ENCODE data around the gene PTPRD.

The PTPRD gene

DNA sequence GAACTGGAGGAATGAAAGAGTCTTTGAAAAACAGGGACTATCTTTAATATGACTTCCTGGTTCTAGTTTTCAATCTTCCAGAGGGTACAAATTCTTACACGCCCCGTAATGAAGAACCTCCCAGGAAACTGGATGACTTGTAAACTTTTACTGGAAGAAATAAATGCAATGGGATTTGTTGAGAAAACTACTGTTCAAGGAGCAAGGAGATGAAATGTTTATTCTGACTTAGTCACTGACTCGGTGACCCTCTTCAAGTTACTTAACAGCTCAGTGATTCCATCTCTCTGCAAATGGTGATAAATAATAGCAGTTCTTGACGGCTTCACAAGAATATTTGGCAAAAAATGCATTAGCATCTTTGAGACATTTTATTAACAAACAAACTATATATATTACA is 858.6 kb downstream of the PTPRD start:
- no peak for DNase-seq (ENCODE audit: low read depth in 2 of 2)

DNA sequence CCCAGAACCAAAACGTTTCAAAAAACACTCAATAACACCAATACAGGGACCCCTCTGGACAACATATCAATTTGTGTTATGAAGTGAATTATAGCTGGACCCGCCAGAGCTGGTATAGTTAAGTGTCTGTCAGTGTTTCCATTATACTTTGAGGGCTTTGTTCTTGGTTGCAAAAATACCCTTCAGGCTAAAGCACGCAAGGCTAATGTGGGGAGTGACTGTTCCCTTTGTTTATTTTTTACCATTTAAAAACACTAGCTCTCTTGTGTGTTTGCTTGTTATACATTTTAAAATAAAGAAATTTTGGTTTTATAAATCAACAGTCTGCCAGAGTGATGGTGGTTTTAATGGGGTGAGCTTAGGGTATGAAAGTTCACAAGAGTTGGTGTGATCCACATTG is 859.5 kb downstream of the PTPRD start:
- DNase-seq (ENCODE audit: low read depth in 2 of 2): no peak

DNA sequence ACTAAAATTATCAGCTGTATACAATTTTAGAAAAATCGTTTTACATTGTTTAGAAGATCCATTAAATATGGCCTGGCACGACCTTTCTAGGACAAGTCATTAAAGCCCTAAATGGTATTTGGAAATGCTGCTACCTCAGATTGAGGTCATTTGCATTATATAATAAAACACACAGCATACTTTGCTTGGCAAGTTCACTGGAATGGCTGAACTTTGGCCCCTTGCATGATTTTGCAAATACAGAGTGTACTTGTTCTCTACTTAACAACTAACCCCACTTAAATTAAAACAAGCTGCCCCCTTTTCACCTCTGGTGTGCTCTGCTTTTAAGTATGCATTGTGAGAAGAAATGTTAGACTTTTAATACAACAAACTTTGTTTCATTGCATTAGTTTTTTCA is 860.1 kb downstream of the PTPRD start:
- DNase-seq (ENCODE audit: low read depth in 2 of 2): no peak

DNA sequence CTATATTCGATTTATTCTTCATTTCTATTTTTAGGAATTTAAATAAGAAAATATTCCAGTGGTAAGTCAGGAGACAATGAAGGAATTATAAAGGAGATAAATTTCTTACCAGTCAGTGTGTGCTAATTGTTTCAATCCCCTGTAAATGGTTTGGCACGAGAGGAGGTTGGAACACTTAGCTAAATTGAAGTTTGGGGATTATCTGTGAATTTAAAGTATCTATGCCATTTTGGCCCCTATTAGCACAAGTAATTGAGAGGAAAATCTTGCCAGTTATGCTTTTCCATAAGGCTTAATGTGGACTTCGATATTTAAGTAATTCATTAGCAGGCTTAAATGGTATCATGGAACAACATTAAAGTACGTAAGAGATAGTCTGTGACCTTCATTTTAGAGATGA is 860.8 kb downstream of the PTPRD start:
- no peak for DNase-seq (ENCODE audit: low read depth in 2 of 2)

DNA sequence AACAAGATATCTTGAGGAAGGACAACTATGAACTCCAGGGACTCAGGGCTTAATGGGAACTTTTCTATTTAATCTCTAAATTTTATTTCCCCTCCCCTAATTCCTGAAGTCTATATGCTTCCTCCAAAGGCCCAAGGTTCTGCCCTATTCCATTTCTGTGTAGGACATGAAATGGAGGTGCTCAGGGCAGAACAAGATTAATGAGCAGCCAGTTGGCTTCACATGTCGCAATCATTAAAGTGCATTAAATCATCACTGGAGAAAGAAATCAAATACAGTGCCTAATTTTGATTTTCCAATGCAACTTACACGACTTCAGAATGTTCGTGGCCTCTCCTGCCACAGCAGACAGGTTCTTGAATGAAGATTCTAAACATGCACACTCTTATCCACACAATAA is 862.1 kb downstream of the PTPRD start:
- DNase-seq (ENCODE audit: low read depth in 2 of 2): no peak

DNA sequence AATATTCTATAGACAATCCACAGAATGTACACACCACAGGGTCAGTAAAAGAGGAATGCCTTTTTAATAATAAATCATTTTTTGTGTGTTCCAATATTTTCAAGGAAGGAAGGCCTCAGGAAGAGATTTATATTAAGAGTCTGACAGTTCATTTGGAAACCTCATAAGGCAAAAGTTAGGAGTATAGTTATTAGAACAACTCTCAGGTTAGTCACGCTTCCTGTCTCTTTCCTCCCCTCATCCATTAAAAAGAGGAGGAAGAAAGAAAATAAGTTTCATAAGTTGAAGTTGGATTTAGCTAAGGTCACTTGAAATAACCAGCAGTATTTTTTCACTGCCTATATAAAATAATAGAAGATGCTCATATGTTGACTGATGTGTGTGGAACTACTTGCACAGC is 863.2 kb downstream of the PTPRD start:
- no peak for DNase-seq (ENCODE audit: low read depth in 2 of 2)

DNA sequence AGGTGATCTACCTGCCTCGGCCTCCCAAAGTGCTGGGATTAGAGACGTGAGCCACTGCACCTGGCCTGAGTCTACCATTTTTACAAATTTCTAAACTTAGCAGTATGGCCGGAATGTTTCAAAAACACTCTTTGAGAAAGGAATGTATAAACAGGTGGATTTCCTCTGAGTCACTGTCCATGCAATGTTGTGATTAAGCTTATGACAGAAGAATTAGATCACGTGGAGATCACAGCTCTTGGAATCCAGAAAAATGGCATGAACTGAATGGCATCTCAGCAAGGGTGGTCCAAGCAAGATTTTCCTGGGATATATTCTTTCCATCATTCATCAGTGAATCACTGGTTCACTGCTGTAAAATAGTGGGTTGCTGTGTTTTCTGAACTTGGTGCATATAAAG is 865.0 kb downstream of the PTPRD start:
- DNase-seq (ENCODE audit: low read depth in 2 of 2): no peak

DNA sequence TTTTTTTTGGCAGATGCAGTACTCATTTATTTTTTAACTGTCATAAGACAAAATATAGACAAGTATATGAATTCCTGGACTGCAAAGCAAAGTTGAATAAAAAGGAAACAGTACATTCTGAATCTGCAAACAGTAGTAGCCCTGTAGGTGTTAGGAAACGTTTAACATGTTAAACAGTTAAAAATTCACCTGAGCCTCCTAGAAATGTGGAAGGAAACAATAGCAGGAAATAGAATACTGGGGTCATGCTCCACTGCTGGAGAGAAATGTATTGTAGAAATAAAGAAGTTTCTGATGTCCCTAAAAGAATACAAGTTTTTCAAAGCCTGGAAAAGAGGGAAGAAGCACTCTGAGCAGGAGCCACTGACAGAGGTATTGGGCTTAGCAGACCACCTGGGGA is 866.0 kb downstream of the PTPRD start:
- no peak for DNase-seq (ENCODE audit: low read depth in 2 of 2)

DNA sequence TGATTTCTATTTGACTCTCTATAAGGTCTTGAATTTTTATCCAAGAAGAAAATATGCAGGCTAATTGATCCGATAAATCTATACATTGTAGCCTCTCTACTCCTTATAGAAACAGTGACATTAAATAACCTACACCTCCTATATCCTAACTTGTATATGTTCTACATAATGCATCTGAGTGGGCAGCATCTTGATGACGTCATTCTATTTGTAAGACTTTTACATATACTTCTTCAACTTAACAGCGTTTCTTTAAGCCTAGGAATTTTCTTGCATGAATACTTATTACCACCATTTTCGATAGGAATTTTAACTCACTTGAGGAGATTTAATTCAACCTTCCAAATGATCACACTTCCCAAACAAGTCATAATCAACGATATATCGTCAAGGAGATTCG is 869.0 kb downstream of the PTPRD start:
- no peak for DNase-seq (ENCODE audit: low read depth in 2 of 2)

DNA sequence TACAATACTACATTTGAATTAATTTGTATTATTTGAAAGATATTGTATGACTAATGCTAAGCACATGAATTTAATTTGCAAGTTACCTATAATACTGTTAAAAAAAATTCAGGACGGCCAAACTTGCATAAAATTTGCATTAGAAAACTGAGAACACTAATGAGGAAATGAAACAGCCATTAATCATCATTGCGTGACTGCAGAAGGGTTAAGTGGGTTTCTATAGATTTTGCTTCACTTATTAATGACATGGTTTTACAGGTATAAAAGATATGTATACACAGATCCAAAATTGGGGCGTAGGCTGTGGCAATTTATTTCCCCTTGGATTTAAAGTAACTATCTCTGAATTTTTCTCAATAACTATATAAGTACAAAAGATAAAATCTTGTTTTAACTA is 882.6 kb downstream of the PTPRD start:
- DNase-seq (ENCODE audit: low read depth in 2 of 2): no peak

DNA sequence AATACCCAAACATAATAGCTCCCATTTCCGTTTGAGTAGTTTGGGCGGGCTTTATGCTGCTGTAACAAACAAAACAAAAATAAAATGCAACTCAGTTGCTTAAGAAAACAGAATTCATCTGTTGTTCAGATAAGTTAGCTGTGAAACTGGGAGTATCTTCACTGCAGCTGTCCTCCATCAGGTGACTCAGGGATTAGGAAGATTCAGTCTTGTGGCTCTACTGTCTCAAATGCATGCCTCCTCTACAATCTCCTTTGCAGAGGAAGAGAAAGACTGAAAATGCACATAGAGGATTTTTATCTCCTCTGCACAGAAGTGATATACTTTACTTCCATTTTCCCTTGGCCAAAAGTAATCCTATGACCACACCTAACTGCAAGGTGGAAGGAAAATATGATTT is 883.7 kb downstream of the PTPRD start:
- DNase-seq (ENCODE audit: low read depth in 2 of 2): no peak

DNA sequence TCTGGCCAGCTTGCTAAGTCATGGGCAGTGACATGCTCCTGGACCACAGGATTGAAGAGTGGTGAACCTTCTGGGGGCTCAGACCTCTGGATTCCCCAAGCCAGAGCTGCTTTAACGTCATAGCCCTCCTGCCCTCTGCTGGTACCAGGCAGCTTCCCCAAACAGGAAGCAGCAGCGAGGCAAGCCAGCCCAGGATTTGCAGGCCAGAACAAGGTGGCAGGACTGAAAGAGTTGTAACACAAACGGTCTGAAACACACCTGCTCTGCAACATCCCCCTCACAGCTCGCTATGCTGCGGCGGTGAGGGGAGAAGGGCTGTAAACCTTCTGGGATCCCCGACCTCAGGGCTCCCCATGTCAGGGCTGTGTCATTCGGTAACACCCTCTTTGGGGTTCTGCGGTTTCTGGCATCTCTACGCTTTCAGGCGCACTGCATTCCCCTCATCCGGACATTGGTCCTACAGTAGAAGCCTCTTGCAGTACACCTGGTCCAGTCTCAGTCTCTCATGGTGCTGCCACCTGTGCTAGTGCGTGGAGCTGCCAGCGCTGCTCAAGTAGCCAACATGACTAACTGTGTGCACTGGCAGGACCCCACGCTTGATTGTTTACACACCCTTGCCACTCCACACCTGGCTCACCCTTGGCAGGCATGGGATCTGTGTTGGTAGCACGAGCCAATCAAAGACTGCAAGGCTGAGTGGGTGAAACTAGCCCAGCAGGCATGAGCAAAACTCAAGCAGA is 893.3 kb downstream of the PTPRD start:
- DNase-seq (ENCODE audit: low read depth in 2 of 2): no peak

DNA sequence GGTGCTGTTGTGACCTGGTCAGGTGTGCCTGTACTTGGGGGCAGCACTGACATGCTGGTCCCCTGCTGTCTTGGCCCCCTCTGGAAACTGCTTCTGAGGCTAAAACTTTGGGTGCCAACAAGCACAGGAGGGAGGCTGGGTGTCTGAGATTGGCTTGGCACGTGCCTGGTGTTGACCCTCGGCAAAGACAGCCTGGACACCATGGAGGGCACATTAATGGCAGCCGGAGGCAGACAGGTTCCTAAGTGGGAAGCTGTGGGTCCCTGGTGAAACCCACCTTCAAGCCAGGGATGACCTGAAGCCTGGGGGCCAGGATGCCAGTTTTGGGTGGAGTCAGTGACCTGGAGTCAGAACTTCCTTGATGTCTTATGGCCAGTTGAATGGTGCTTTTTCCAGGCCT is 894.1 kb downstream of the PTPRD start:
- no peak for DNase-seq (ENCODE audit: low read depth in 2 of 2)

DNA sequence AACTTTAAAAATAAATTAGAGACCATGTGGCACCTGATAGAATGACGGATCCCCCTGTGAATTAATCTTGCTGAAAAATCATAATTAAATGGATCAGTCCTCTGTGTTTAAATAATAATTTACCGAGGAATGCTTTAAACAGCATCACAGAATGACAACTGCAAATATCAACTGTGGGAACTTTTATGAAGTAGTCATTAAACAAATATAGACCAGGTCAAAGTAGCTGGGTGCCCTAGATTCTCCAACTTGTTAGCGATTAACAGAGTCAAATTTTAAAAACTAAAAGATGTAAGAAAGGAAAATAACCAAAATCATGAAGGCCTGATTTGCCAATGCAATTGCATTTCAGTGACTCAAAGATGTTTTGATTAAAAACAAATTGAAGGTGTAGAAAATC is 933.4 kb downstream of the PTPRD start:
- DNase-seq (ENCODE audit: low read depth in 2 of 2): no peak

DNA sequence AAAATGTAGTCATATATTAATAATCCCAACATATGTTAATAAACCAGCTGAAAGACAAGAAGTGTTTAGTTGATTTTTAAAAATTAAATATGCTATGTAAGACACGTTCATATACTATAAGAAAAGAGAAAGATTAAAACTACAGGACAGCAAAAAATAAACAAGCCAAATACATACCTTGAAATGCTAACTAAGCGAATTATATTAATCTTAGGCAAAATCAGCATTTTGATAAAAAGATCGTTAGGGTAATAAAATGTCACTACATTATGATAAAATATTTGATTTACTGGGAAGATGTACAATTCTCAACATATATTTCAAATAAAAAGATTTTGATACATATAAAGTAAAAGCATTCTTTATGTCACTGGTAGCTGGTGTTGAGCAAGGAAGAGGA is 938.3 kb downstream of the PTPRD start:
- no peak for DNase-seq (ENCODE audit: low read depth in 2 of 2)

DNA sequence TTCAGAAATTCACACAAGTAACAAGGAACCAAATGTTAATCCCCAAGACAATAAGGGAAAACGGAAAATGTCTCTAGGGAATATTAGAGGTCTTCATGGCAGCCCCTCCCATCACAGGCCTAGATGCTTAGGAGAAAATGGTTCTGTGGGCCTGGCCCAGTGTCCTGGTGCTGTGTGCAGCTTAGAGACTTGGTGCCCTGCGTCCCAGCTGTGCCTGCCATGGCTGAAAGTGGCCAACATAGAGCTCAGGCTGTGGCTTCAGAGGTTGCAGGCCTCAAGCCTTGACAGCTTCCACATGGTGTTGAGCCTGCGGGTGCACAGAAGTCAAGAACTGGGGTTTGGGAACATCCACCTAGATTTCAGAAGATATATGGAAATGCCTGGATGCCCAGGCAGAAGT is 942.3 kb downstream of the PTPRD start:
- DNase-seq (ENCODE audit: low read depth in 2 of 2): no peak

DNA sequence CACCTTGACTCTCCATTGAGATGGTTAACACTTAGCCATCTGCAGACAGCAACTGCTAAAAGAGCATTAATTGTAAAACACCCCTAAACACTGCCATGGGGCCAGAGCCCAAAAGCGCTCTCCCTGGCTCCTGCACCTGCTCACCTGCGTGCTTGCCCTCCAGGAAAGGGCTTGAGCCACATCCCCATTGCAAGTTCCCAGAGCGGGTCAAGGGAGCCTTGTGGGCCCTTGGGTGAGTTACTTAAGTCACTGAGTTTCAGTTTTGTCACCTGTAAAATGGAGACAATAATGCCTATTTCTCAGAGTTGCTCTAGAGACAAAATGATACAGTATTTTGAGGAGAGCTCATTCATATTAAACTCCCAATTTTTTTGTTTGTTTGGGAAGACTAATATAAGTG is 967.8 kb downstream of the PTPRD start:
- no peak for DNase-seq (ENCODE audit: low read depth in 2 of 2)

DNA sequence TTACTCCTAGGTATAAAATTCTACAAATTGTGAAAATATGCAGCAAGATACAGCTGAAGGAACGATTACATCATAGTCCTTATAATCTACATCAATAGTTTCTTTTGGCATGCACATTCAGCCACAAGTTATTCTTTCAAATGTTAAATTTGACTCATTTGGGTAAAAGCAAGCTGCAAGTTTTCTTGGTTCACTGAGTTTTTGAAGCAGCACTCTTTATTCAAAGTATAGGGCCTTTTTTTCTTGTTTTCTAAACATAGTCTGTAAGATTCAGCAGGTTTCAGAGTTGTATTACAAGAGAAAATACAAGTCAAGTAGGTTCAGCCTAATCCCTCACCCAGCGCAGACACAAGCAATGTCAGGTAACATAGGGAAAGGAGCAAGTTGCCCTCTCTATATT is 981.5 kb downstream of the PTPRD start:
- DNase-seq (ENCODE audit: low read depth in 2 of 2): no peak

DNA sequence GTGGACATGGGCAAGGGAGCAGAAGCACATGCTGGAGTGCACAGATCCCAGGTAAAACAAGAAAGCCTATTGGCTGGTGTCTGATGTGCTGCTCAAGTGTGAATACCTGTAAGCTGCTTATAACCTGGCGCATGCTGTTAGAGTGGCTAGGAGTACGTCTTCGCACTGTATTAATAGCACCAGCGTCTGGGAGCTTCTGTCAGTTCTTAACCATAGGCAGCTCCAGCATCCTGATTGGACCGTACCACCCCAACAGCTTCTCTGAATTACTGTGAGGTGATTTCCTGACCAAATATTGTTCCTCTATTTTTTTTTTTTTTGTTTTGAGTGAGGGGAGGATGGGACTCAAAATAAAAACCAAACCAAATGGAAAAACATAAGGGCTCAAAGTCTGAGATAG is 987.6 kb downstream of the PTPRD start:
- DNase-seq (ENCODE audit: low read depth in 2 of 2): no peak

DNA sequence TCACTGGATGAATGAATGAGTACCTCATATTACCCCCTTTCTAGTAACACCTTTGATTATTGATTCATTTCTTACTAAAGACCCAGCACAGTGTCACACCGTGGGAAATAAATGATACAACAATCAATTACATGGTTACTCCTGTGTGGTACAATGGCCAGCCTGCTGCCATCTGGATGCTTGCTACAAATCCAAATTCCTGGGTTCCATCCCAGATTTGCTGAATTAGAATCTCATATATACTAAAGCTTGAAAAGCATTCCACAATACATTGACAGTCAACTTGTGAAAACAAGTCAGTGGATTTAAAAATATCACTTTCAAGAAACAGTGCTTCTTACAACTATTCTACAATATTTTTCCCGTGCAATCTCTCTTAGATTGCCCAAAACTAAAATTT is 989.3 kb downstream of the PTPRD start:
- no peak for DNase-seq (ENCODE audit: low read depth in 2 of 2)

DNA sequence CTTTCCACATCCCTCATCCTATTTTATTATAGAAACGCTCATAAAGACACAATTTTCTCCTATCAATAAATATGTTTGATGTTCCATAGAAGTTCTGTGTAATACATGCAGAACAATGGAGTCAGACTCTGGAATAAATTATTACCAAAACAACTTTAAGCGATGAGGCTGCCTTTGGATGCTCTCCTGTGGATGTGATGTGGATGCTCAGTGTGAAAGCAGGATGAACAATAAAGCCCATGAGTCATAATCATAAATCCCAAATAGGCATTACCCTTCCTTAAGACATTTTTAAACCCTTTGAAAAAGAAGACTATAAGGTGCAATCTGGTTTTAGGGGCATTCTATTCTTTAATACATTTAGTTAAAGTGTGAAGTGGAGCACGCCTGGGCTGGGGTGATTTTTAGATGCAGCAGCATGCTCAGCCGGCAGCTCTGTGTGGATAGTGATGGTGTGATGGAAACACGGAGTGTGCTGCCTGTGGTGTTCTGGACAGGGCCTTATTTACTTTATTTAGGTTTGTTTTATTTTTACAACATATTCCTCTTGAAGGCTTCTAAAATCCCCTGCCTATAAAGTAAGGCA is 991.4 kb downstream of the PTPRD start:
- DNase-seq (ENCODE audit: low read depth in 2 of 2): no peak

DNA sequence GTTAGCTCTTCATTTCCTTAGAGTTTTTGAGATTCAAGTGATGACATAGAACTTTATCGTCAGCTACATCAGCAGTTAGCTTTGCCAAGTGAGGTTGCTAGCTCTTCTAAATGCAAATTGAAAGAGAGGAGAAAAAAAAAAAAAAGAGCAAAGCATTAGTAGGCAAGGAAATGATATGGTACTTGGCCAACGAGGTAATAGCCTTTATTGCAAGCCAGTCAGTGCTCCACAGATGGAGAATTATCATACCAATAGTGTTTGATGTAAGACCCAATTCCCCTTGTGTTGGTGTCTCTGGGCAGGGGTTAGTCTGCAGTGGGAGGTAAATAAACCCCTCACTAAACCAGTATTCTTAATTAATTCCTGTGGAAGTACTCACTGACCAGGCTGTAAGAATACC is 992.1 kb downstream of the PTPRD start:
- DNase-seq (ENCODE audit: low read depth in 2 of 2): no peak

DNA sequence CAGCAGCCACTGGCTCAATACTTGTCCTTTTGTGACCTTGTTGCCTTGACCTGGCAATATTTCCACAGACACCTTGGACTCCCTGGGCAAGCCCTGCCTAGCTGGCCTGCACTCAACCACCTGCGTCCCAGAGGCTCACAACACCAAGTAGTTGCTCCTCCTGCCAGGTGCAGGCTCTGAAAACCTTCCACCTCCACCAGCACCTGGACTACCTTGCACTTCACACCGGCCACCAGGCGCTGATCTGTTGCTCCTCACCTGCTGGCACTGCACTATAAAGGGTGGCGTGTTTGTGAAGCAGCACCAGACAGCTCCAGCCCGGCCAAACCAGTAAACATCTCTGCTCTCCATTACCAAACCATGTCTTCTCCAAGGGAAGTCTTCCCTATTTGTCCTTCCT is 997.7 kb downstream of the PTPRD start:
- DNase-seq (ENCODE audit: low read depth in 2 of 2): no peak

DNA sequence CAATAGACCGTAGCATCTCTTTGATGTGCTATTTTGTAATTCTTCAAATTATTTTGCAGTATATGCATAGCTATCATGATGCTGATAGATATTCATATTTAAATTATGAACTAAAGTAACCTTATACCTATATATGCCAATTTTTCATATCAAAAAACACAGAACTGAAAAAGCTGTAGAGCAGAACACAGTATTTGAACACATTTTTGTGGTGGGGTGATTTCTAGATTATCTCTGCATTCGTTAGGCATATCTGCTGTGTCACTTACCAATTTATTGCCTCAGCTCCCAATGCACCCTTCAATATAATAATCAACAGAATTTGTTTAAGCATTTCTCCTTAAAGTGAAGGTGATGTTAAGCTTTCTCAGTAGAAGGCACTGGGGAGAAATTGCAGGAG is 998.2 kb downstream of the PTPRD start:
- no peak for DNase-seq (ENCODE audit: low read depth in 2 of 2)
